Measurements from ENCODE around the gene PTPN1. TPM values are rescaled to one million over a fixed set of nuclear protein-coding genes. Genes with fewer than 3 reads are reported as not detected.

The PTPN1 gene
- polyA plus RNA-seq, 1 of the 3 experiments (the other 2 are of a cell fraction), result 23.6 TPM

- 15% methylated on average over 7 of the region's 13 CpGs for WGBS (ENCODE audit: low lambda C conversion rate)
- no peak overlapping the region for H2AFZ ChIP-seq (ENCODE audit: low read depth)
- no peak overlapping the region for H3K27ac ChIP-seq (ENCODE audit: low read depth in 2 of 2, low read length in 1 of 2)
- H3K4me1 ChIP-seq (ENCODE audit: control insufficient read depth in 1 of 2, insufficient read depth in 2 of 2, low read depth in 1 of 2, low read length in 1 of 2), result peaks cover 0 to 8% of the 10 kb centered on the region in 2 experiments; a peak in 2 of 4 replicates
- CTCF ChIA-PET, result interaction anchor here (0.6 to 16.2 kb wide), 9 partner anchors 10 to 275 kb away, joined by 3 to 281 read pairs (median 3); partner anchors contain the start of gene CEBPB
- H3K36me3 ChIP-seq (replicated peaks in 1 of 2; ENCODE audit: control insufficient read depth in 1 of 2, insufficient read depth in 2 of 2, low read length in 1 of 2), result no peaks in the 10 kb centered on the region
- TF ChIP-seq POLR2AphosphoS5 (IDR thresholded peaks at IDR 0.05; ENCODE audit: low read depth, low read length) (no peak), SMC3 (IDR thresholded peaks at IDR 0.05; ENCODE audit: low read depth, low read length) (peak; percentile 94), RAD21 (IDR thresholded peaks at IDR 0.05; ENCODE audit: low read length) (peak; percentile 87), JUND (IDR thresholded peaks at IDR 0.05) (no peak), NRF1 (IDR thresholded peaks at IDR 0.05; ENCODE audit: low read depth, low read length) (no peak), EP300 (IDR thresholded peaks at IDR 0.05; ENCODE audit: borderline replicate concordance in 1 of 2, low read depth in 1 of 2, low read length in 1 of 2) (no peak), RCOR1 (IDR thresholded peaks at IDR 0.05; ENCODE audit: low read length) (no peak), TAF1 (IDR thresholded peaks at IDR 0.05; ENCODE audit: borderline replicate concordance, low read depth, low read length) (no peak), REST (IDR thresholded peaks at IDR 0.05; ENCODE audit: low read depth, low read length) (no peak), RXRA (IDR thresholded peaks at IDR 0.05; ENCODE audit: borderline replicate concordance, low read depth) (no peak), YY1 (IDR thresholded peaks at IDR 0.05; ENCODE audit: low read depth) (no peak)
- TF ChIP-seq, protein P1, sequence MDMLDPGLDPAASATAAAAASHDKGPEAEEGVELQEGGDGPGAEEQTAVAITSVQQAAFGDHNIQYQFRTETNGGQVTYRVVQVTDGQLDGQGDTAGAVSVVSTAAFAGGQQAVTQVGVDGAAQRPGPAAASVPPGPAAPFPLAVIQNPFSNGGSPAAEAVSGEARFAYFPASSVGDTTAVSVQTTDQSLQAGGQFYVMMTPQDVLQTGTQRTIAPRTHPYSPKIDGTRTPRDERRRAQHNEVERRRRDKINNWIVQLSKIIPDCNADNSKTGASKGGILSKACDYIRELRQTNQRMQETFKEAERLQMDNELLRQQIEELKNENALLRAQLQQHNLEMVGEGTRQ (IDR thresholded peaks at IDR 0.05; ENCODE audit: borderline replicate concordance, low read depth, low read length), result no peak
- TF ChIP-seq, protein P2, sequence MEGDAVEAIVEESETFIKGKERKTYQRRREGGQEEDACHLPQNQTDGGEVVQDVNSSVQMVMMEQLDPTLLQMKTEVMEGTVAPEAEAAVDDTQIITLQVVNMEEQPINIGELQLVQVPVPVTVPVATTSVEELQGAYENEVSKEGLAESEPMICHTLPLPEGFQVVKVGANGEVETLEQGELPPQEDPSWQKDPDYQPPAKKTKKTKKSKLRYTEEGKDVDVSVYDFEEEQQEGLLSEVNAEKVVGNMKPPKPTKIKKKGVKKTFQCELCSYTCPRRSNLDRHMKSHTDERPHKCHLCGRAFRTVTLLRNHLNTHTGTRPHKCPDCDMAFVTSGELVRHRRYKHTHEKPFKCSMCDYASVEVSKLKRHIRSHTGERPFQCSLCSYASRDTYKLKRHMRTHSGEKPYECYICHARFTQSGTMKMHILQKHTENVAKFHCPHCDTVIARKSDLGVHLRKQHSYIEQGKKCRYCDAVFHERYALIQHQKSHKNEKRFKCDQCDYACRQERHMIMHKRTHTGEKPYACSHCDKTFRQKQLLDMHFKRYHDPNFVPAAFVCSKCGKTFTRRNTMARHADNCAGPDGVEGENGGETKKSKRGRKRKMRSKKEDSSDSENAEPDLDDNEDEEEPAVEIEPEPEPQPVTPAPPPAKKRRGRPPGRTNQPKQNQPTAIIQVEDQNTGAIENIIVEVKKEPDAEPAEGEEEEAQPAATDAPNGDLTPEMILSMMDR (IDR thresholded peaks at IDR 0.05), result peak; percentile 86
- DNase-seq, result peak; percentile 92
- H3K4me2 ChIP-seq, result no peak overlapping the region
- H3K4me3 ChIP-seq (ENCODE audit: low read depth in 2 of 2, low read length in 1 of 2), result peak overlapping the region in 1 of 2 experiments; percentile 49; a peak in 1 of 4 replicates
- no peaks in the 10 kb centered on the region for H3K79me2 ChIP-seq (ENCODE audit: insufficient read depth)
- no peaks in the 10 kb centered on the region for H4K20me1 ChIP-seq (ENCODE audit: insufficient read depth)
- no peaks in the 10 kb centered on the region for H3K27me3 ChIP-seq (ENCODE audit: insufficient read depth)
- H3F3A ChIP-seq (replicated peaks; ENCODE audit: insufficient read depth), result peaks cover 5% of the 10 kb centered on the region
- H3K9me2 ChIP-seq, result no peaks in the 10 kb centered on the region
- H3K9ac ChIP-seq, result no peak overlapping the region
- H3K9me3 ChIP-seq, result no peaks in the 10 kb centered on the region
- POLR2A ChIA-PET, result no interaction called here
Measured at GRCh38 chr20:50460608-50461267, 49.4 kb upstream of the PTPN1 start.
